ENCODE data around the gene CLSTN2. TPM values are rescaled to one million over a fixed set of nuclear protein-coding genes. Genes with fewer than 3 reads are reported as not detected.

The CLSTN2 gene
- total and polyA plus RNA-seq, 4 donors: 0.09 to 2.2 (median 0.55) TPM

- no peaks in the 10 kb centered on the region for H3K9me3 ChIP-seq (ENCODE audit: control insufficient read depth in 4 of 4, low read length in 3 of 4)
- 80% methylated on average over 7 of the region's 7 CpGs for WGBS
- DNase-seq (ENCODE audit: low spot score): no peak
Observed at GRCh38 chr3:140430494-140430893, 495.5 kb downstream of the CLSTN2 start.

GRCh38 chr3:140432229-140432669 lies 497.3 kb downstream of the CLSTN2 start:
- Histone ChIP-seq H3K27me3 (ENCODE audit: control insufficient read depth in 4 of 4, insufficient read depth in 4 of 4, low read length in 3 of 4) (no peaks in the 10 kb centered on the region), H3K27ac (ENCODE audit: low read depth in 1 of 2, low read length in 2 of 2) (no peak overlapping the region), H3K4me3 (ENCODE audit: low read depth in 1 of 3, low read length in 3 of 3) (no peak overlapping the region), H3K9ac (ENCODE audit: low read depth in 1 of 2, low read length in 2 of 2) (no peak overlapping the region), H3K36me3 (ENCODE audit: control insufficient read depth in 4 of 4, insufficient read depth in 3 of 4, low read depth in 1 of 4, low read length in 3 of 4) (no peaks in the 10 kb centered on the region), H3K9me3 (ENCODE audit: control insufficient read depth in 4 of 4, low read length in 3 of 4) (no peaks in the 10 kb centered on the region), H3K4me1 (ENCODE audit: control insufficient read depth in 4 of 4, insufficient read depth in 4 of 4, low read length in 3 of 4) (no peaks in the 10 kb centered on the region)
- WGBS: 66% methylated on average over 8 of the region's 8 CpGs
- no peak for DNase-seq (ENCODE audit: low spot score)
- TF ChIP-seq YY1 (IDR thresholded peaks at IDR 0.05) (no peak), ZBTB33 (IDR thresholded peaks at IDR 0.05) (no peak), REST (IDR thresholded peaks at IDR 0.05) (no peak)

More at GRCh38 chr3:140430494-140430893, 495.5 kb downstream of the CLSTN2 start:
- TF ChIP-seq SP1 (IDR thresholded peaks at IDR 0.05) (no peak), HNF4A (conservative IDR thresholded peaks at IDR 0.05) (no peak), JUND (IDR thresholded peaks at IDR 0.05) (no peak), EGR1 (IDR thresholded peaks at IDR 0.05; ENCODE audit: low read depth in 2 of 2) (no peak), CTCF (IDR thresholded peaks at IDR 0.05; ENCODE audit: low read depth, low read length, missing input control) (no peak)
- H3K27ac ChIP-seq (ENCODE audit: low read depth in 1 of 2, low read length in 2 of 2): no peak overlapping the region
- H3K4me1 ChIP-seq (ENCODE audit: control insufficient read depth in 4 of 4, insufficient read depth in 4 of 4, low read length in 3 of 4): no peaks in the 10 kb centered on the region
- H3K4me3 ChIP-seq (ENCODE audit: low read depth in 1 of 3, low read length in 3 of 3): no peak overlapping the region
- no peaks in the 10 kb centered on the region for H3K36me3 ChIP-seq (ENCODE audit: control insufficient read depth in 4 of 4, insufficient read depth in 3 of 4, low read depth in 1 of 4, low read length in 3 of 4)
- H3K9ac ChIP-seq (ENCODE audit: low read depth in 1 of 2, low read length in 2 of 2): no peak overlapping the region
- H3K27me3 ChIP-seq (ENCODE audit: control insufficient read depth in 4 of 4, insufficient read depth in 4 of 4, low read length in 3 of 4): no peaks in the 10 kb centered on the region

GRCh38 chr3:140433431-140433830 lies 498.4 kb downstream of the CLSTN2 start:
- Histone ChIP-seq H3K36me3 (ENCODE audit: control insufficient read depth in 4 of 4, insufficient read depth in 3 of 4, low read depth in 1 of 4, low read length in 3 of 4) (no peaks in the 10 kb centered on the region), H3K4me3 (ENCODE audit: low read depth in 1 of 3, low read length in 3 of 3) (no peak overlapping the region), H3K9ac (ENCODE audit: low read depth in 1 of 2, low read length in 2 of 2) (no peak overlapping the region), H3K27me3 (ENCODE audit: control insufficient read depth in 4 of 4, insufficient read depth in 4 of 4, low read length in 3 of 4) (no peaks in the 10 kb centered on the region), H3K9me3 (ENCODE audit: control insufficient read depth in 4 of 4, low read length in 3 of 4) (no peaks in the 10 kb centered on the region), H3K27ac (ENCODE audit: low read depth in 1 of 2, low read length in 2 of 2) (no peak overlapping the region), H3K4me1 (ENCODE audit: control insufficient read depth in 4 of 4, insufficient read depth in 4 of 4, low read length in 3 of 4) (no peaks in the 10 kb centered on the region)
- no peak for TF ChIP-seq ZBTB33 (IDR thresholded peaks at IDR 0.05)
- no peak for TF ChIP-seq YY1 (IDR thresholded peaks at IDR 0.05)
- TF ChIP-seq SP1 (IDR thresholded peaks at IDR 0.05): no peak
- TF ChIP-seq TAF1 (conservative IDR thresholded peaks at IDR 0.05): no peak
- TF ChIP-seq ATF3 (IDR thresholded peaks at IDR 0.05): no peak
- DNase-seq (ENCODE audit: low spot score): no peak
- WGBS: 72% methylated on average over 2 of the region's 2 CpGs
